22Rv1 (cell line): ENCODE measurements around the gene ABCA6.
"Not testable (repeated sequence)": the region's sequence is repeated elsewhere in the genome, so short reads cannot be mapped to it uniquely, and the experiment has no call there.

ENCODE experiments used
- H3K27ac ChIP-seq: fragments of 450-650 bp; 2 replicates; pipeline ENCODE4 v1.5.1; 2017
- CTCF ChIP-seq: fragments of 450-650 bp; IDR thresholded peaks from 2 replicates; pipeline ENCODE4 v1.5.1; 2017; ENCODE audit warnings: mild to moderate bottlenecking
- ZFX ChIP-seq: fragments of 450-650 bp; IDR thresholded peaks from 2 replicates; pipeline ENCODE4 v1.6.1; 2017; ENCODE audit warnings: antibody characterized with exemption, borderline replicate concordance

ABCA6 gene

GRCh38 chr17:69175625-69176456 lies 34.1 kb upstream of the ABCA6 start:
- no peak for TF ChIP-seq ZFX
- no peak for TF ChIP-seq CTCF
- no peak overlapping the region for H3K27ac ChIP-seq

DNA sequence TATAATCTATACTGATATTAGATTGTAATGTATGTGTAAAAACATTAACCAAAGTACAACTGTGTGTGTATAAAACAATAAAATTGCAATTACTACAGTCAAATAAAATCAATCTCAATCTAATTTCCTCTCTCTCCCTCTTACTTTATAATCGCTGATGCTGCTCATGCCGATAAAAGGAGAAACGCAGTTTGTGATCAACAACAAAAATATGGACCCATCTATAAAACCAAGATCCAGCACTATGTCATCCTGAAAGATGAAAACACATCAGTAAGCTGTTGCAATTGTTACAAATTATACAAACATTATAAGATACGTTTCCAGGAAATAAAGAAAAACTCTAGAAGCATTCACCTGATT lies 33.5 kb upstream of the ABCA6 start:
- TF ChIP-seq ZFX = no peak
- no peak for TF ChIP-seq CTCF
- H3K27ac ChIP-seq = no peak overlapping the region

GRCh38 chr17:69173118-69173517 lies 31.4 kb upstream of the ABCA6 start:
- TF ChIP-seq ZFX (no peak), CTCF (no peak)
- no peak overlapping the region for H3K27ac ChIP-seq

DNA sequence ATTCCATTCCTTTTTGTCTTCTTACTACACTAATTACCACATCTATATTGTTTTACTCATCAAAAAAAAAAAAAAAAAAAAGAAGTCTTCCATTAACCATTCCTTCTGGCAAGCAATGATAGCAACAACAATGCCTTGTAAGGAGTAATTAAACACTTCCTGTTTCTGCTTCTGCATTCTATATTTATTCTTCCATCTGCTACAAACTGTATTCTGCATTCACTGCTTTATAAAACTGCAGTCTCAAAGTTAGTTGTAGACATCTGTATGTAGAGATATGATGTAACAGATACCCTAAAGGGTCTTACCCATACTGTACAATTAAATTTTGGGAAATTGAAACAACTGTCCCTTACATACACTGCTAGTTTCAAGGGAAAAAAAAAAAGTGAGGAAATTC lies 28.7 kb upstream of the ABCA6 start:
- H3K27ac ChIP-seq = no peak overlapping the region
- no peak for TF ChIP-seq ZFX
- TF ChIP-seq CTCF = no peak

DNA sequence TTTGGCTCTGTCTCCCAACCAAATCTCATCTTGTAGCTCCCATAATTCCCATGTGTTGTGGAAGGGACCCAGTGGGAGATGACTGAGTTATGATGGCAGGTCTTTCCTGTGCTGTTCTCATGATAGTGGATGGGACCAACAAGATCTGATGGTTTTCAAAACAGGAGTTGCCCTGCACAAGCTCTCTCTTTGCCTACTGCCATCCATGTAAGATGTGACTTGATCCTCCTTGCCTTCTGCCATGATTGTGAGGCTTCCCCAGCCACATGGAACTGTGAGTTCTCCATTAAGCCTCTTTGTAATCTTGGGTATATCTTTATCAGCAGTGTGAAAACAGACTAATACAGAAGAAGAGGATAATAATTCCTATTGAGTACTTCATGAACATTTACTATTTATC lies 26.9 kb upstream of the ABCA6 start:
- H3K27ac ChIP-seq = not testable (repeated sequence)

GRCh38 chr17:69166957-69167356 lies 25.3 kb upstream of the ABCA6 start:
- no peak overlapping the region for H3K27ac ChIP-seq
- no peak for TF ChIP-seq CTCF
- TF ChIP-seq ZFX = no peak

DNA sequence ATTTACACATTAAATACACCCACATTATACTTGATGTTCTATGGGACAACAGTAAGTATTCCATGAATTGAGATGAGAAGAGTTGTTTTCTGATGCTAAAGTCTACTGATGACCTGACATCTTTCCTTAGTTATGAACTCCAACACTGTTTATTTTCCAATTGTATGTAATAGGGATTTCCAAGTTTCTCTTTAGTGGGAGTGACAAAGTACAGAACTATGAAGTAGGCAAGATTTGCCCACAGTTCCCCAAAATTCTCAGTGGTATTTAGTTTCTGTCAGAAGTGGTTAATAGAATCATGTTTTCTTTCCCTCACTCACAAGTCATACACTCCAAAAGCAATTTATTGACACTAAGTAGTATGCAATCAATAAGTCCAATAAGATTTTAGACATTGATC lies 22.5 kb upstream of the ABCA6 start:
- TF ChIP-seq CTCF (no peak), ZFX (no peak)
- H3K27ac ChIP-seq = no peak overlapping the region

DNA sequence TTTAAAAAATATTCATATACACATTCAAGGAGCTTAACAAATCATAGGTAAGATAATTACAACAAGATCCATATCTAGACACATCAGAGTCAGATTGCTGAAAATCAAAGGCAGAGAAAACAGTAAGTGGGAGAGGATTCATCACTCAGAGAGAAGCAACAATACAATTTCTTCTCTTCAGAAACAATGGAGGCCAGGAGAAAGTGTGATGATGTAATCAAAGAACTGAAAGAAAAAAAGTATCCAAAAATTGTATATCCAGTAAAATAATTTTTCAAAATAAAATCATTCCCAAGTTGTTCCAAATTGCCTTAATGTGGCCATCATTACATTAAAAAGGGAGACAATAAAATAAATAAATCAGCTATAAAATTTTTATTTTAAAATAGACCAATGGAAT lies 17.7 kb upstream of the ABCA6 start:
- H3K27ac ChIP-seq = no peak overlapping the region
- TF ChIP-seq ZFX (no peak), CTCF (no peak)
